HFFc6 (cell line): ENCODE results near the gene TMEM266. TPM values are rescaled to one million over a fixed set of nuclear protein-coding genes. Genes with fewer than 3 reads are reported as not detected.

Source experiments
- DNase-seq: peaks from one replicate; pipeline ENCODE4 v3.0.0-alpha.2; 2018
- H3K27ac Mint-ChIP-seq: 2 replicates; pipeline ENCODE4 v1.8.0; 2020; ENCODE audit warnings: mild to moderate bottlenecking, mixed read lengths
- H3K27me3 Mint-ChIP-seq: 2 replicates; pipeline ENCODE4 v1.8.0; 2021; ENCODE audit warnings: mild to moderate bottlenecking, moderate library complexity, mixed read lengths; ENCODE audit not compliant: insufficient read depth
- H3K36me3 Mint-ChIP-seq: 2 replicates; pipeline ENCODE4 v1.8.0; 2021; ENCODE audit warnings: low read depth, mixed read lengths
- H3K4me1 Mint-ChIP-seq: 2 replicates; pipeline ENCODE4 v1.8.0; 2020; ENCODE audit warnings: low read depth, mixed read lengths
- H3K4me3 Mint-ChIP-seq: 2 replicates; pipeline ENCODE4 v1.8.0; 2020; ENCODE audit warnings: mild to moderate bottlenecking, moderate library complexity, mixed read lengths
- H3K9me3 Mint-ChIP-seq: 2 replicates; pipeline ENCODE4 v1.8.0; 2020; ENCODE audit warnings: mild to moderate bottlenecking, mixed read lengths
- total RNA-seq, 6 experiments: library from RNA; stranded (reverse); fragmentation: NEBNext Ultra II Directional; extraction: Animal tissue kit (Norgen Biotek cat#: 25700); gene quantifications; 2 replicates in 1 of 6; 3 replicates in 5 of 6; pipeline ENCODE4 v1.2.3, GENCODE V29; 2021
- TF ChIP-seq, protein P1 (sequence below): fragments of 200-600 bp; sonication (generic); IDR thresholded peaks from 2 replicates; pipeline ENCODE4 v1.5.0; 2021; ENCODE audit warnings: antibody characterized with exemption, mild to moderate bottlenecking

Gene TMEM266
- total RNA-seq, 6 experiments from 2014 or later = 0.10 to 0.19 (median 0.17) TPM; not detected in 1

DNA sequence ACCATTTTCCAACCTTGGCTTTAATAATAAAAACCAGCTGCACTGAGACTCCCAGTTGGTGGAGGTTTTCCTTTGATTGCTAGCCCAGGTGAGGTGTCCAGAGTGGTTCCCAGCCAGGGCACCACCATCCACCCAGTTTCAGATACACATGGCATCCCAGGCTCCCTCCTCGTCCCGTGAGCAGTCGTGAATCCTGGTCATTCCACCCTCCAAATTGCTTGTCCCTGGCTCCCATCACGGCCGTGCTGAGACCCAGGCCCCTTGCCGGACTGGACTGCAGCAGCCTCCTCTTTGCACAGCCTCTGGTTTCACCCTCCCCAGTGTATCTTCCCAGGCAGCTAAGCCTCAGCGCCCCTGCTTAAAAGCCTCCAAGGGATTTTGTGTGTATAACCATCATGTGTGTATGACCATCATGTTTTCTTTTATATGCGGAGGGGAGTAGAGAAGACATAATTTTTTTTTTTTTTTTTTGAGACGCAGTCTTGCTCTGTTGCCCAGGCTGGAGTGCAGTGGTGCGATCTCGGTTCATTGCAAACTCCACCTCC is 145.2 kb downstream of the TMEM266 start:
- TF ChIP-seq, protein P1, sequence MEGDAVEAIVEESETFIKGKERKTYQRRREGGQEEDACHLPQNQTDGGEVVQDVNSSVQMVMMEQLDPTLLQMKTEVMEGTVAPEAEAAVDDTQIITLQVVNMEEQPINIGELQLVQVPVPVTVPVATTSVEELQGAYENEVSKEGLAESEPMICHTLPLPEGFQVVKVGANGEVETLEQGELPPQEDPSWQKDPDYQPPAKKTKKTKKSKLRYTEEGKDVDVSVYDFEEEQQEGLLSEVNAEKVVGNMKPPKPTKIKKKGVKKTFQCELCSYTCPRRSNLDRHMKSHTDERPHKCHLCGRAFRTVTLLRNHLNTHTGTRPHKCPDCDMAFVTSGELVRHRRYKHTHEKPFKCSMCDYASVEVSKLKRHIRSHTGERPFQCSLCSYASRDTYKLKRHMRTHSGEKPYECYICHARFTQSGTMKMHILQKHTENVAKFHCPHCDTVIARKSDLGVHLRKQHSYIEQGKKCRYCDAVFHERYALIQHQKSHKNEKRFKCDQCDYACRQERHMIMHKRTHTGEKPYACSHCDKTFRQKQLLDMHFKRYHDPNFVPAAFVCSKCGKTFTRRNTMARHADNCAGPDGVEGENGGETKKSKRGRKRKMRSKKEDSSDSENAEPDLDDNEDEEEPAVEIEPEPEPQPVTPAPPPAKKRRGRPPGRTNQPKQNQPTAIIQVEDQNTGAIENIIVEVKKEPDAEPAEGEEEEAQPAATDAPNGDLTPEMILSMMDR = no peak
- Mint-ChIP-seq H3K4me1 (no peaks in the 10 kb centered on the region), H3K9me3 (no peaks in the 10 kb centered on the region), H3K27me3 (peaks cover 4% of the 10 kb centered on the region), H3K36me3 (peaks cover 13% of the 10 kb centered on the region; the same call in 1 of the 2 replicates), H3K27ac (no peak overlapping the region), H3K4me3 (no peak overlapping the region)
- no peak for DNase-seq

DNA sequence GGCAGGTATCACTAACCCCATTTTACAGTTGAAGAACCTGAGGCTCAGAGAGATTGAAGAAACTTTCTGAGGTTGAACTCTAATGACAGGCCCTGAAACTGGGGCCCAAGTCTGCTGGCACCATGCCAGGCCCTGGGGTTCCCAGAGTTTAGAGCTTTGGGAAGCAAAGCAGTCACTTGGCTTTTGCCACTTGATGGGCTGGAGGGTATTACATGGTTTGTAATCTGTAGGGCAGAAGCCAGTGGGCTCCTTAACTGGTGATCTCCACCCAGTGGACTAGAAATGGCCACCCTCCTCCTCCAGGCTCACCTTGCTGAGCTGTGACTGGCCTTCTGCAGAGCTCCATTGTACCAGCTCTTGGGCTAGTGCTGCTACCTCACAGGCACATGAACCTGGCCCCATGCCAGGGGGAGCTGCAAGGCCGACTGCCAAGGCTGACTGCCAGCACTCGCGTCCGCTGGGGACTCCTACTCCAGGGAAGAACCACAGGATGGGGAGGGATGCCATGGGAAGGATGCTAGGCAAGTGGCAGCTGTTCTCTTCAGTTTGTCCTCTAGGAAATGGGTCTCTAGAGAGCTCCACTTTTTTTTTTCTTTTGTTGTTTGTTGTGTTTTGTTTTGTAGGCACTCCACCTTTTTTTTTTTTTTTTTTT is 146.7 kb downstream of the TMEM266 start:
- Mint-ChIP-seq H3K9me3 (no peaks in the 10 kb centered on the region), H3K4me1 (no peaks in the 10 kb centered on the region), H3K36me3 (peaks cover 13% of the 10 kb centered on the region; the same call in 1 of the 2 replicates), H3K4me3 (no peak overlapping the region), H3K27me3 (peaks cover 4% of the 10 kb centered on the region), H3K27ac (no peak overlapping the region)
- no peak for DNase-seq
- TF ChIP-seq, protein P1 = no peak

DNA sequence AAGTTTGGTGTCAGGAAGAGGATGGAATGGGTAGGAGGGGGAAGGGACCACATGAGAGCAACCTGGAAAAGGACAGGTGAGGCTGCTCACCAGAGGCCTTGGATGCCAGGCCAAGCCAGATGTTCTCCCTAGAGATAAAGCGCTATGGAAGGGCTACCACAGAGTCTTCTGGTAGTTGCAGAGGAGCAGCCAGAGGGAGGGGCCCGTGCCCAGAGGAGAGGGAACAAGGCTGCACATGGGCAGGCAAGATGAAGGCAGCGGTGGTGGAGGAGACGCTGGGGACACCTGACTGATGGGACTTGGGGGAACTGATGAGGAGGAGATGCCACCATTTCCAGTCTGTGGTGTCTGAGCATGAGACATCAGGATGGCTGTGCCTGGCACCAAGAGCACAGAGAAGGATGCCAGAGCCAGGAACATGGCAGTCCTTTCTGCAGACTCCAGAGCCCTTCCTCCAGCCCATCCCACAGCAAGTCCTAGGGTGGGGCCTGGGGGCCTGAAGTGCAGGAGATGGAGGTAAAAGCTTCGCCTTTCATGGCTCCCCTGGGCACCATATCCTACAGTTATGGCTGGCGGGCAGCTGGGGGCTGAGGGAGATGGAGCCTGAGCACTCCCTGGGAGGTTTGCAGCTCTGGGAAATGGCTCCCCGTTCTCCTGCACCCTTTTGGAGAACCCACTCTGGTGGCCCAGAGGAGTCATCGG is 148.4 kb downstream of the TMEM266 start:
- H3K27me3 Mint-ChIP-seq = peaks cover 4% of the 10 kb centered on the region; the same call in 1 of the 2 replicates
- no peak overlapping the region for H3K4me3 Mint-ChIP-seq
- H3K9me3 Mint-ChIP-seq = no peaks in the 10 kb centered on the region
- no peak for DNase-seq
- peaks cover 14% of the 10 kb centered on the region for H3K36me3 Mint-ChIP-seq
- no peaks in the 10 kb centered on the region for H3K4me1 Mint-ChIP-seq
- TF ChIP-seq, protein P1 = no peak
- H3K27ac Mint-ChIP-seq = no peak overlapping the region

DNA sequence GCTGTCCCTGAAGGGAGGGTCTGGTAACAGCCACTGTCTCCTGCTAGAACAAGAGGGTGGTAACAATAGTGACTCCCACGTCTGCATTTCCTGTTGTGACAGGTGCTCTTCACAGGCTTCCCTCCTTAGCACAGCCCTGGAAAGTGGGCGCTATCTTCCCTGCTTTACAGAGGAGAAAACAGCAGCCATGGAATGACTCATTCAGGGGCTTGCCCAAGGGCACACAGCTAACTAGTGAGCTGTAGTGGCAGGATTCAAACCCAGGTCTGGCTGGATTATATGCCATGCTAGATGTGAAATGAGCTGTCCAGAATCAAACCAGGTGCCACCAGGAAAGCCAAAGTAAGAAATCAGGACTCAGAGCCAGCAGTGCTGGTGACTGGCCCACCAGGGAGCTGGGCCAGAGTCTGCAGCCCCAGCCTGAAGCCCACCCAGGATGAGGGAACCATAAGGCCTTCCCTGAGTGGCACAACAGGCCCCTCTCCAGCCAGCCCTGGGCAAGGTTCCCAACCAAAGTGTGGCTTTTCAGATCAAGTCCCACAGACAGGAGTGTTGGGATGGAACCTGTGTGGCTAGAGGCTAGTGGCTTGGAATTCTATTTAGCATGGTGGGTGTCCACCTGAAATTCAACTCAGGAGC is 149.1 kb downstream of the TMEM266 start:
- Mint-ChIP-seq H3K9me3 (no peaks in the 10 kb centered on the region), H3K36me3 (peaks cover 18% of the 10 kb centered on the region), H3K27me3 (peaks cover 4% of the 10 kb centered on the region; the same call in 1 of the 2 replicates), H3K27ac (no peak overlapping the region), H3K4me3 (no peak overlapping the region), H3K4me1 (no peaks in the 10 kb centered on the region)
- TF ChIP-seq, protein P1 = no peak
- no peak for DNase-seq

DNA sequence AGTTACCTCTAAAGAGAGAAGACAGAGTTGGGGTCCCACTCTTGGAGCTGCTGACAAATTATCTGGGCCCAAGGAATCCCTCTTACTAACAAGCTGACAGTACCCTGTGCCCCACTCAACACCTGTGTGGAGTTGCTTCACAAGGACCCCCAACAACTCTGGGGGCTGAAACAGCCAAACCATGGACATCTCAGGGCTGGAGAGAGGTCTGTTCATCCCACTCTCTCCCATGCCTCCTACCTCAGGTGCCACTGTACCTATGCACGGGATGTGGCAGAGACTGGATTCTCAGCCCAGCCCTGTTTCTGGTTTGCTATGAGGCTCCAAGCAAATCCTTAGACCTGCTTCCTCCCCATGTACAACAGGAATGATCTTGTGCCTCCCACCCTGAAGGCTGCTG is 149.7 kb downstream of the TMEM266 start:
- H3K4me1 Mint-ChIP-seq = no peaks in the 10 kb centered on the region
- H3K9me3 Mint-ChIP-seq = no peaks in the 10 kb centered on the region
- no peak overlapping the region for H3K4me3 Mint-ChIP-seq
- DNase-seq = no peak
- TF ChIP-seq, protein P1 = no peak
- no peak overlapping the region for H3K27ac Mint-ChIP-seq
- peaks cover 18% of the 10 kb centered on the region for H3K36me3 Mint-ChIP-seq
- H3K27me3 Mint-ChIP-seq = peaks cover 4% of the 10 kb centered on the region; the same call in 1 of the 2 replicates
